Epithelial cell of prostate (primary cell): ENCODE results near the gene DPP4.
A peak's percentile ranks its signal among the peaks of the same experiment; 100 is the strongest.
"Not testable (repeated sequence)": the region's sequence is repeated elsewhere in the genome, so short reads cannot be mapped to it uniquely, and the experiment has no call there.

Experiments used
- DNase-seq: peaks from one replicate; pipeline ENCODE4 v3.0.0-alpha.2; 2011; ENCODE audit warnings: low read depth, low spot score
- H3K27ac ChIP-seq: fragments of 450-650 bp; 2 replicates; pipeline ENCODE4 v1.5.1; 2017; ENCODE audit warnings: mild to moderate bottlenecking

Gene DPP4

DNA sequence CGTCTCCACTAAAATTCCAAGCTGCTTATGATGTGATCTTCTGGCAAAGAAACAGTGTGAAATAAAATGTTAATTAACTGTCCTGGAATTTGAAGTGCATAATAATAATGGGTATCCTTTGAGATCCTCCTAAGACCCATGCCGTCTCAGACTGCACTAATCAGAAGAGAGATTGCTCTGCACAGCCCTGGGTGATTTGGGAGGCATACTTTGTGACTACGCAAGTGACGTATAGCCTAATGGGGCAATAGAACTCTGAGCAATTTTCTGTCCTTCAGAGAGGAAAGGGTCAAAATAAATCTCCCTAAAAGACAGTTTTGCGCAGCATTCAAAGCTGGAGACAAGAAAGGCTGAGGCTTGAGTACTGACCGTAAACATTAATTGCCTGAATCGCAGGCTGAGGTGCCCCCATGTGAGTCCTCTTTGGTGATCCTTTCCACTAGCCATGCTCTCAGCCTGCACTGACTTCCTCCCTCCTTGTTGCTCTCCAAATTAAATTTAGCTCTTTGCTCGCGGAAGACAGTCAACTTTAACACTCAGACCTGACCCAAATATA is 76.0 kb downstream of the DPP4 start:
- H3K27ac ChIP-seq = no peak overlapping the region
- no peak for DNase-seq

DNA sequence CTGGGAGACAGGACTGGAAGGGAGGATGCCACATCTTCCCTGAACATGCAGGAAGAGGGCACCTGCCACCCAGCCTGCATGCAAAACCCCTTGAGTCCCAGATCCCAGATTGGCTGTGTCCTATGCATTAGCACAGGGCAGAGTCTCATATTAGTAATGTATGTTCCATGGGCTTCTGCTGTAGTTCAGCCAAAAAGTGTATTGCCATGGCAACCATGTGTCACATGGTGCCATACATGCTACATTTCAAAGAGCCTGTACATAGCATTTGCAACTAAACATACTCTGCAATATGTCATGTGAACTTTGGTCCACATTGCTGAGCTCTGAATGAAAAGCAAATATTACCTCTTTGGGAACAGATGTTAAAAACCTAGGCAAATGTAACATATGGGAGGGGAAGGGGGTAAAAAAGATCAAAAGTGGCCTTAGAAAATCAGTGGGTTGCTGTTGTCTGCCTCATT is 78.4 kb downstream of the DPP4 start:
- DNase-seq = no peak
- H3K27ac ChIP-seq = no peak overlapping the region

DNA sequence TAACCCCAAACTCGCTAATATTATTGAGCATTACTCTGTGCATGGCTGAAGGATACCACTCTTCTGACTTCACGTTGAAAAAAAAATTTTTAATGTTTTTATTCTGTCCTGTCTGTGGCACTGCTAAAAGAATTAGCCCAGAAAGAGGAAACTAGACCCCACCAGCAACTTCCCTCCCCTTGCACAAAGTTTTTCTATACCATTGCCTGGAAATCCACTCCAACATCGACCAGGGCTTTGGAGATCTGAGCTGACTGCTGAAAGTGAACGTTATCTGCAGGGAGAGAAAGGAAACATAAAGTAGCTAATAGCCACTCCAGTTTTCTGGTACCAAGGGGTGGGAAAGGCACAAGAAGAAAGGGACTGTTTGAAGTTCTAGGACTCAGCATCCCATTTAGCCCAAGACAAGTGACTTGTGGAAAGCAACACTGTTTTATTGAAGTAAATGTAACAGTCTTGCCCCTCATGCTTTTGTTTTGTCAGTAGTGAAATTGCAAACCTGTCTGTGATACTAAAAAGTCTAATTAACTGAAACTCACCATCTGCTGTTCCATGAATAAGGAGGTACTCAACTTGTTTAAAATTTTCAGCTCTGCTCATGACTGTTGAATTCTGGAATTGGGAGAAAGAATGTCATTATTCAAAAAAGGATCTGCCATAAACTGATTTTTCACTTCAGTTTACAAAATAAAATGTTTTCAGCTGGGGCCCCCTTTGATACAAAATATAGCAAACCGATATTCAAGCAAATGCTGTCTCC is 79.1 kb downstream of the DPP4 start:
- H3K27ac ChIP-seq = no peak overlapping the region
- DNase-seq = no peak

DNA sequence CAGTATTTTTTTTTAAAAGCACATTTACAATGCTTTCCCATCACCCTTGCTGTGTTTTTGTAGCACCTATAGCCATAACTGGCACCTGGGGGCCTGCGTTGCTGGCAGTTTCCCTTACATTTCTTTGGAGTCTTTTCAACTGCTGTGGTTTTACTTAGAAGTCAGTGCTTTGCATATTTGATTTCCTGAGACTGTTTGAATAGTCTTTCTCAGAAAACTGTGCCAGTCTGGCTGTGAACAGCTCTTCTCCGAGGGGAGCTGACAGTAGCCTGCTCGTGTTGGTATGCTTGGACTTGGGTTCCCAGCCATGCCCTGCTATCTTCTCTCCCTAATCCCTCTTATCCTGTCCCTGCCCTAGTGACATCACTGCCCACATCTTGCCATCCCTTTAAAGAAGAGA is 81.5 kb downstream of the DPP4 start:
- no peak for DNase-seq
- no peak overlapping the region for H3K27ac ChIP-seq

DNA sequence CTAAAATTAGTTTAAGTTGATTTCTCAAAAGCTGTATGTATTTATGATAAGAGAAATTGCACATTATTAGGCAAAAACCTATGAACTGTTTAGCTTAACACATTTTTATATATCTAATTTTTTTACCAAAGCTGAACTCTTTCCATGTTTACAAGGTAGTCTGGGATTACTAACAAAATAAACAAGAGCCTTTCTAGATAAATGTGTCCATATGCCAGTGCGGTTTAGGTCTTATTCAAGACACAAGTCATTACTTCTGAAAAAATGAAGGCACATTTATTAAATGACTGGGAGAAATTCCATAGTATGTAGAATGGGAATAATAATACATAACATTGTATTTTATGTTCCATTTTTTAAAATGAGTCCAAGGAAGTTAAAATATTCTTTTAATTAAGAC is 82.0 kb downstream of the DPP4 start:
- DNase-seq = no peak
- H3K27ac ChIP-seq = no peak overlapping the region

DNA sequence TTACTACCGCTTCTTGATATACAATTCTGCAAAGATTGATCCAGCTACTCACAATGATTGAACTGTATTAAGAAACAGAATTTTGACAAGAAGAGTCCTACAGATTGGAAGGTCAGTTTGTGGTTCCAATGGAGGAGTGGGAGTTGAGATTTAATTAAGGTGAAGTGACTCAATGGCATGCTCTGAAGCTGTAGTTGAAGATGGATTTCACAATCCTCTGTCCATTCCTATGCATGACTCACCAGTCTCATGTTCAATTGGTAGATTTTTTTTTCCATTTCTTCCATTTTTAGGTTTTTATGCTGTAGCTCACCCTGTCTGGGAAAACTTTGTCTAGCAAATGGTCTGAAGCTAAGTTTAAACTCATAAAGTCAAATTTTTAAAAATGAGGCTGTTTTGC is 83.3 kb downstream of the DPP4 start:
- peak; percentile 52 for DNase-seq
- peak overlapping the region; percentile 48 for H3K27ac ChIP-seq

DNA sequence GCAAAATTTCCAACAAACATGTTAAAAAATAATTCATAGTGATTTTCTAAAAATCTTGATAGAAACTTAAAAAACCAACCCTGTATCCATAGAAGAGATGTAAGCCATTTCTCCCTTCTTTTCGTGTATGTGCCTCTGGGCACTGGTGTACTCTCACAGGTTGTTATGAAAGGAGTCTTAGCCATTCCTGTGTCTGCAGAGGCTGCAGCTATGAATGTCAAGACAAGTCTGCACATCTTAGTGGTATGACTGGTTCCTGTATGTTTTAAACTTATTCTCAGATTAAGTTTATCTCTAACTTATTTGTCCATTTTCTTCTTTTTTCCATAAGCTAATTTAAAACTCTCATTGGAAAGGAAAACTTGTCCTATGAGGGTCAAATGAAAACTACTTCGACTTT is 84.0 kb downstream of the DPP4 start:
- DNase-seq = no peak
- peak overlapping the region; percentile 48 for H3K27ac ChIP-seq

DNA sequence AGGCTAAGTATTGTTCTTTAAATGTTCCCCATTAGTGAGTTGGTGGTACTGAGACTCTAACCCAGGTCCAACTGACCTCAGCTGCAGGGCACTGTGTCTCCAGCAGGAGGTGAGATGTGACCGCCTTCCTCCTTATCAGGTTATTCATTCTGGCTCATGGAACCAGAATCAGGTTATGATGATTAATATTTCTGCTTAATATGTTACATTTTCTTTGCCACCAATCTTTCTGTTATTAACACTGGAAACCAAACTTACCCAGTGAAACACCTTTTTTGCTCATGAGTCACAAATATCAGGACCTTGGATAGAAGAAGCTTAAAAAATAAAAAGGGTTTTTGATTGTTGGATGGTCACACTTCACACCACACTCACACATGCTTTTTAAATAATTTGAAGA is 85.4 kb downstream of the DPP4 start:
- H3K27ac ChIP-seq = no peak overlapping the region
- DNase-seq = no peak

DNA sequence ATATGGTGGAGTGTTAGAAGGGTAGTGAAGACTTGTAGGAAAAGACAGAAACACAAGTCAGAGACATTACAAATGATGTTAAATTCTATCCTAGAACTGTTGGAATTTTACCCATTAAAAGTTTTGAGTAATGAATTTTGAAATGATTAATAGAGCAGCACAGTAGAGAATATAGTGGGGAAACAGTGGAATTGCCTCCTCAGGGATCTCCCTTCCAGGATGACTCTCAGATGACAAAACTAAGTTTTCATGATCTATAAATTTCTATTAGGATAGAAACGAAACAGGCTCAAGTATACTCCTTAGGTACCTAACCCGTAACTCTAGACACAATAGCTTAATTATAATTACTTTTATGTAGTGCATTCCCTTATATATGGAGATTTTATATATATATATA is 86.7 kb downstream of the DPP4 start:
- H3K27ac ChIP-seq = no peak overlapping the region
- DNase-seq = no peak

DNA sequence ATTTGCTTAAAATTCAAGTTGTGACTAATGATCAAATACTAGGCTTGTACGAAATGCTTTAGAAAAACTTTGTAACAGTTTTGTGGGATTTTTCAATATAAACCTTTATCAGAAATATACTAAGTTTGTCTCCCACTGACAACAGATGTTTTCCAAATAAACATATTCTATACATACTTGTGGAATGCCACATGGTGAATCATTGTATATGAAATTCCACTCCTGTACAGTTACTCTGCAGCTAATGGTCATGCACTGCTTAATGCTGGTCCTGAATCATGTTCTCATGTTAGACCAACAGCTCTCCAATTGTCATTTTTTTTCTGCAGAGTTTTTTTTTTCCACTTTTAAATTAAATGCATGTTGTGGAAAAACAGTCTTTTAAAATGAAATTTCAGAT is 90.1 kb downstream of the DPP4 start:
- DNase-seq = no peak

DNA sequence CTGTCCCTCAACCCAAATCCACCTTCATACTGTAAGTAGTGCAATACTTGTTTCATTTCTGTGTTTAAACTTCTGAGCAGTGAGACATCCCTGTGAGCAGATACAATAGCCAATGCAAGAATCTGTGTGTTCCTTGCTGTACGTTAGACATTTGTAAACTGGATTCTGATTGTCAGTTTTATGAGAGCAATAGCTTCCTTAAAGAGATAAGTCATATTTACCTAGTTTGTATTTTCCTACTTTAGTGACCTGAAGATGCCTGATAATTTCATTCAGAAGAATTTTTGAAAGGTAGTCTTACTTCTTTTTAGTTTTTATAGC is 90.7 kb downstream of the DPP4 start:
- no peak overlapping the region for H3K27ac ChIP-seq
- DNase-seq = no peak

More for the DNA sequence above, 90.1 kb downstream of the DPP4 start:
- H3K27ac ChIP-seq = no peak overlapping the region

DNA sequence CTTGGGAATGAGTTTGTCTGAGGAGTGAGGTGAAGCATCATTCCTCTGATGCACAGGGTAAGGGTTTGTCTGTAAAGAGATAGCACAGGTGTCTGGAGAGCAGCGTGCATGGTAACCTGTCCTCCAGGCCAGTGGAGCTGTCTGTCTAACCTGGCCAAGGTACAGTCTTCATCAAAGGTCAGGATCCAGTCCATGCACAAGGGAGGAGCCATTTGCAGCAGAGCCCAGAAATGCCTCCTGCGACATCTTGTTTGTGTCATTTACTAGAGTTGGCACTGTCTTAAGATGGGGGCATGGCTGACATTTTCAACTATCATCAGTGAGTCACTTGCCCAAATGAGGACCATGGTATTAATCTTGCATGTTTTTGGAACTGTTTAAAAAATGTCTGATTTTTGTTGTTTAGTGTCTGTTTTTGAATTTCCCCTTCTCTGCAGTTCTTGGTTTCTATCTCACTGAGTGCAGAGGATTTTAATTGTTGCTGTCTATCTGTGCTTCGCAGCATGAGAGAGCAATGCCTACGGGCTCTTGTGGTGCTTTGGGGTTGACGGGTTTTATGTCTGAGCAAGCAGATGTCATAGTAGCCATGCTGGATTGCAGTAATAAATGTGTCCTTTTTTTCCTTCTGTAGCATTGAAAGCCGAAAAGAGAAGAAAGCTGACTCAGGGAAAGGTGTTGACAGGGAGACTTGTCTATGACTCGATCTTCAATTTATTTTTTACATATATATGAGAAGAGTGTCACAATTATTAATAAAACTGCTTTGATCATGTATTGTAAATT is 91.3 kb downstream of the DPP4 start:
- H3K27ac ChIP-seq = no peak overlapping the region
- no peak for DNase-seq

DNA sequence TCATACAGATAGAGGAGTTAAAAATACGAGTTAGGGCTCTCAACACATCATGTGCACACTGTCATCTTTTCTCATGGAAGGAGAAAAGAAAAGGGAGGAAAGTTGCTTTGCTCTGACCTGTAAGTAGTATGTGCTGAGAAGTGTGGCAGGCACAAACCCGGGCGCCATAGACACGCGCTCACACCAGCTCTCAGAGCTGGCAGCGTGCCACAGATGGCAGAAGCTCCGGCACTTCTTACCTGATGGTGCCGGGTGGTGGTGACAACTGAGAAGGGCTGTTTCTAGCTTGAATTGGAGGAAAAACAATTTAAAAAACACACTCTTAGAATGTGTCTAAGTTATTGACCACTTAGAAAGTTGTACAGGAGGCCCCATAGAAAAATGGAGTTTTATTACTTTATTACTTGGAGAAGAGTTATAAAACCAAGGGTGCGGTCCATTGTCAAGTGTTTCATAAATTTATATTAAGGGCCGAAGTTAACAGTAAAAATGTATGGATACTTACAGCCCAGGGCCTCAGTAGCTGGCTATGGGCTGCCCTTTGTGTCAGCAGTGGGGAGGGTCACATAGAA is 92.2 kb downstream of the DPP4 start:
- no peak for DNase-seq
- no peak overlapping the region for H3K27ac ChIP-seq

DNA sequence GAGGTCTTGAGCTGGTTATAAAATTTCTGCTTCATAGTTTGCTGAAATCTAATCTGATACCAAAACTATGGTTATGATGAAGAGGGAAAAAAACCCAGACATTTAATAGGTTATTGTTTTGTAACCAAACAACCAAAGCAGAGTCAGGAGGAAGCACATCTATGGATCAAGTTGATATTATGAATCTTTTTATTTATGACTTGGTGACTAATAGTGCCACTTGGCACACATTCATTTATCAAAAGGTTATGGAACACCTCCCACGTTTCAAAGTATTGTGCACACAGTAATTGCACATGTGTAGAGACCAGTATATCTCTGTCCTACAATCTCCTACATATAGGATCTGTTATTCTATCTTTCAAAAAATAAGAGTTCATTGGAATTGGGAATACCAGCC is 93.0 kb downstream of the DPP4 start:
- no peak overlapping the region for H3K27ac ChIP-seq
- no peak for DNase-seq

DNA sequence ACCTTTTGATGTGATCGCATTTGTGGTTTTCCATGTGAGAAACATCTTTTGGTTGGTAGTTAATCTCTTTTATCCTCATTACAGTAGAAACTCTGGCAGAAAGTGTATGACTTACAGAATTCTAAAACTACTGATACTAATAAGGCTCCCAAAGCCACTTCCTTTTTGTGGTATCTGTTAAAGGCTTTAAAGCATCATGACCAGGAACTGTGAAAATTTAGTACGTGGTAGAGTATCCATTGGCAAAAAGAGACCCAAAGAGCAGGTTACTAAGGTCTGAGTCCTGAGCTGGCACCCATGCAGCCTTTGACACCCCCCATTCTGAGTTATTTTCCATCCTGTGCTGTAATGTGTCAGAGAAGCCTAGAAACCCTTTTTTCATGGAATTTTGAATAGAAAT is 94.5 kb downstream of the DPP4 start:
- H3K27ac ChIP-seq = no peak overlapping the region
- DNase-seq = no peak

DNA sequence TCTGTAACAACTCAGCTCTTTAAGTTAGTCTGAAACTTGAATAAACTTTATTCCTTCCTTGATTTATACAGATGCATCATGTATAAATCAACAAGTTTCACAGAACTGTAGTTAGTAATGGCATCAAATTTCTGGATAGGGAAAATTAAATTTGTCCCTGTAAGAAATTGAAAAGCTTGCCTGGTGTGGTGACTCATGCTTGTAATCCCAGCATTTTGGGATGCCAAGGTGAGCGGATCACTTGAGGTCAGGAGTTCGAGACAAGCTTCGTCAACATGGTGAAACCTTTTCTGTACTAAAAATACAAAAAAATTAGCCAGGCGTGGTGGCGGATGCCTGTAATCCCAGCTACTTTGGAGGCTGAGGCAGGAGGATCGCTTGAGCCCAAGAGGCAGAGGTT is 96.1 kb downstream of the DPP4 start:
- DNase-seq = not testable (repeated sequence)

DNA sequence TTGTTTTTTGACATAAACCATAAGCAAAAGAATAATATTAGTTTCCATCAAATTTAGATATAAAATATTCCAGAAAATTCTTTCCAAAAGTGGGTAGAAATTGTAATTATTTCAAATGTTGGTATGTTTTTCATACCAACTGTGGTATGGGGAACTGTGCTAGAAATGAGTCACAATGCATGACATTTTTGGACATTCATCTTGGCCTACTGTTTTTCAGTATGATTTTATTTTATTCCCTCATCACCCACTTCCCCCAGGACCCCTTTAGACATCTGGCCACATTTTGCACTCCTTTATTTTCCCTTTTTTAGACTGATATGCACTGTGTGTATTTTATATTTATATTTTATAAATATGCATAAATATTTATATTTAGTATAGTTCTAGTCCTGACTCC is 97.1 kb downstream of the DPP4 start:
- no peak for DNase-seq
- no peak overlapping the region for H3K27ac ChIP-seq

More for the DNA sequence above, 96.1 kb downstream of the DPP4 start:
- H3K27ac ChIP-seq = not testable (repeated sequence)

DNA sequence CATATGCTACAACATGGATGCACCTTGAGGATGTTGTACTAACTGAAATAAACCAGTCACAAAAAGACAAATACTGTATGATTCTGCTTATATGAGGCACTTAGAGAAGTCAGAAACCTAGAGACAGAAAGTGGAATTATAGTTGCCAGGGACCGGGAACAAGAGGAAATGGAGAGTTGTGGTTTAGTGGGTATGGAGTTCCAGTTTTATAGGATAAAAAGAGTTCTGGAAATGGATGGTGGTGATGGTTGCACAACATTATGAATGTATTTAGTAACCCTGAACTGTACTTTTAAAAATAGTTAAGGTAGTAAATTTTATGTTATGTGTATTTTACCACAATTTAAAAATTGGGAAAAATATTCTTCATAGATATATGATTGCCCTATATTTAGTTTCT is 97.7 kb downstream of the DPP4 start:
- no peak overlapping the region for H3K27ac ChIP-seq
- DNase-seq = no peak

DNA sequence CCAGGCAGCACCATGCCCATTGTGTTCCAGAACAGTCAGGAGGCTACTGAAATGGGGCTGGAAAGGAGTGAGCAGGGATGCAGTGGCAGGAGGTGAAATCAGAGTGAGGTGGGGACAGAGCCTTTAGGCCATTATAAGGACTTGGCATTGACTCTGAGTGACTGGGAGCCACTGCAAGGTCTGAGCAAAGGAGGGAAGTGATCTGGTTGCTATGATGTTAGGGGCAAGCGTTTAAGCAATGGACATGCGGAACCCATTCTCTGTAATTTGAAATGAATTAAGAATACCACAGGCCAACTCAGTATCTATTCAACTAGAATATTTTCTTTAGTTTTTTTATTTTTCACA is 98.2 kb downstream of the DPP4 start:
- H3K27ac ChIP-seq = no peak overlapping the region
- DNase-seq = no peak

DNA sequence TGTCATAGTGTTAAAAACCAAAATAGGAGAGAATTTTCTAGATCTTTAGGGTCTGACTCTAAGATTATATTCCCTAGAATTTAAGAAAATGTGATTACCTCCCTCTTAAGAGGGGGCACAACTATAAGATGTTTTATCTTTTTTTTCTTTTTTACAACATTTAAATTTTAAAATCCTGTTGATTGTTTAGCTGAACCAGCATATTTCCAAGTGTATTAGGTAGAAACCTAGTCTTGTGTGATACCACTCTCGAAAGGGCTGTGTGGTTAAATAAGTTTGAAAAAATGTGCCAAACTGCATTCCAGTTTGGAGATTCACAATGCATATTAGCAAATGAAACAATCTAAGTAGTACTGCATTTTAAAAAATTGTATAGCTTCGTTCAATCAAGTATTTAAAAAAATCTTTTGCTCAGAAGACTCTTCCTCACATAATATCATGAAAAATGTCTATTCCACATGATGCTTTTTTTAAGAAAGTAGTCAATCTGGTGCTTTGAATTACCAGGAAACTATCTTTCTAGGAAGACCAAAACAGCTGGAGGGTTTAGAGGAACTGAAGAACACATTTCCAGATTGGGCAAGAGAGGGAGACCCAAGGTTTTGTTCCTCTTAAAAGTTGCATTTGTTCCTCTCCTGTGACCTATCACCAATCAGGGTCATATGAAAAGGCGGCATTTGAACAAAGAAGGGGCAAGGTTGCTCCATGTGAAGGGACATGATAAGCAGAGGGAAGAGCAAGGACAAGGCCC is 98.8 kb downstream of the DPP4 start:
- DNase-seq = no peak
- no peak overlapping the region for H3K27ac ChIP-seq

DNA sequence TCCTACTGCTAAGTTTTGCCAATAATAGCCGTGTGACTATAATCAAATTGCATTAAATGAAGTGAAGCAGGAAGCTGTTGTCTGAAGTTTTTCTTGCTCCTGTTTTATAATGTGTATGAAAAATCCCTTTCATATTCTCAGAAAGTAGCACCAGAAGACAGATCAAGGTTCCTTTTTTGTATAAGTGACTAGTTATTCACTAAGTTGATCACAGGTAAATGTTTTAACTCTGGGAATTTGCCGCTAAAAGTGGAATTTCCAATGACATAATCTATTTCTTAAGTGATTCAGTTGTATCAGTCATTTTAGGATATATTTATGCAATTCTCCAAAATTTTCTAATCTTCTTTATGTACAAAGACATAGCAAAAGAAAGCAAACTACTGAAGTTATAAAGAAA is 99.6 kb downstream of the DPP4 start:
- H3K27ac ChIP-seq = no peak overlapping the region
- no peak for DNase-seq
